ENCODE data around the gene SCOC. TPM values are rescaled to one million over a fixed set of nuclear protein-coding genes. Genes with fewer than 3 reads are reported as not detected.

The SCOC gene
- polyA plus RNA-seq, 2 of the 4 experiments (the other 2 are of a cell fraction) = 50.0 to 71.9 TPM

- ChIA-PET CTCF (interaction anchor here (0.9 to 3.8 kb wide), 3 partner anchors 8 to 257 kb away, joined by 3 to 21 read pairs (median 5); partner anchors contain the start of gene CLGN), POLR2A (no interaction called here)
- FAIRE-seq (no peak), DNase-seq (ENCODE audit: low read depth in 1 of 2, low spot score in 1 of 2) (no peak), ATAC-seq (no peak)
- Histone ChIP-seq H3K4me1 (no peaks in the 10 kb centered on the region), H3K9me3 (no peaks in the 10 kb centered on the region), H3K4me2 (no peak overlapping the region), H3K27ac (no peak overlapping the region), H3K4me3 (no peak overlapping the region)
- TF ChIP-seq PHF8 (IDR thresholded peaks at IDR 0.05; ENCODE audit: borderline replicate concordance, low read depth) = no peak
- TF ChIP-seq NPAS2 (CRISPR knock-in tag; IDR thresholded peaks at IDR 0.05; ENCODE audit: borderline replicate concordance) = no peak
- no peak for TF ChIP-seq HDAC2 (IDR thresholded peaks at IDR 0.05)
- no peak for TF ChIP-seq HOXB5 (CRISPR knock-in tag; IDR thresholded peaks at IDR 0.05)
- no peak for TF ChIP-seq POLR2A (IDR thresholded peaks at IDR 0.05; ENCODE audit: low read length)
- TF ChIP-seq CEBPB (IDR thresholded peaks at IDR 0.05) = no peak
- no peak for TF ChIP-seq HEYL (CRISPR knock-in tag; IDR thresholded peaks at IDR 0.05)
- no peak for TF ChIP-seq GATA3 (IDR thresholded peaks at IDR 0.05; ENCODE audit: borderline replicate concordance)
- TF ChIP-seq MAZ (IDR thresholded peaks at IDR 0.05; ENCODE audit: borderline replicate concordance, low read depth, low read length) = no peak
- TF ChIP-seq ZC3H11A (IDR thresholded peaks at IDR 0.05) = no peak
- no peak for TF ChIP-seq TP53 (CRISPR knock-in tag; IDR thresholded peaks at IDR 0.05)
- WGBS (ENCODE audit: missing lambda C conversion rate) = 88% methylated on average over 25 of the region's 28 CpGs
These were observed 22.1 kb upstream of the SCOC start for GRCh38 chr4:140351093-140352075.

- no peak for ATAC-seq
These were observed 19.7 kb upstream of the SCOC start for GRCh38 chr4:140353786-140354185.

GRCh38 chr4:140355288-140355687 is 18.2 kb upstream of the SCOC start:
- Histone ChIP-seq H3K4me2 (no peak overlapping the region), H3K4me1 (no peaks in the 10 kb centered on the region), H3K9me3 (no peaks in the 10 kb centered on the region), H3K4me3 (no peak overlapping the region), H3K27ac (no peak overlapping the region)
- ChIA-PET CTCF (no interaction called here), POLR2A (no interaction called here)
- DNase-seq (ENCODE audit: low read depth in 1 of 2, low spot score in 1 of 2) (no peak), FAIRE-seq (no peak), ATAC-seq (no peak)
- WGBS (ENCODE audit: missing lambda C conversion rate) = 45% methylated on average over 1 of the region's 1 CpG
- no peak for TF ChIP-seq ZFP36 (IDR thresholded peaks at IDR 0.05; ENCODE audit: borderline replicate concordance, partially characterized antibody)
- TF ChIP-seq POLR2A (IDR thresholded peaks at IDR 0.05; ENCODE audit: low read length) = no peak
- no peak for TF ChIP-seq RAD21 (conservative IDR thresholded peaks at IDR 0.05 in 1 of 2, IDR thresholded peaks at IDR 0.05 in 1 of 2)
- TF ChIP-seq MYC (IDR thresholded peaks at IDR 0.05; ENCODE audit: borderline replicate concordance, low read length) = no peak

More at GRCh38 chr4:140353786-140354185, 19.7 kb upstream of the SCOC start:
- 93% methylated on average over 6 of the region's 6 CpGs for WGBS (ENCODE audit: missing lambda C conversion rate)
- POLR2A ChIA-PET = no interaction called here
- no peaks in the 10 kb centered on the region for H3K4me1 ChIP-seq
- CTCF ChIA-PET = interaction anchor here (0.6 kb wide), 1 partner anchor 203 kb away, joined by 3 read pairs; no protein-coding TSS in a partner anchor
- FAIRE-seq (no peak), DNase-seq (ENCODE audit: low read depth in 1 of 2, low spot score in 1 of 2) (no peak)
- no peaks in the 10 kb centered on the region for H3K9me3 ChIP-seq
- TF ChIP-seq SREBF2 (IDR thresholded peaks at IDR 0.05) (no peak), E2F6 (IDR thresholded peaks at IDR 0.05; ENCODE audit: borderline replicate concordance, low read depth) (no peak), RNF2 (IDR thresholded peaks at IDR 0.05; ENCODE audit: borderline replicate concordance, low read depth) (no peak), TFCP2L1 (CRISPR knock-in tag; IDR thresholded peaks at IDR 0.05) (no peak), HOXB13 (CRISPR knock-in tag; IDR thresholded peaks at IDR 0.05; ENCODE audit: low read depth) (no peak), TP53 (CRISPR knock-in tag; IDR thresholded peaks at IDR 0.05) (no peak), CBX2 (IDR thresholded peaks at IDR 0.05; ENCODE audit: borderline replicate concordance, low read depth) (no peak)
- H3K4me2 ChIP-seq = no peak overlapping the region
- H3K27ac ChIP-seq = no peak overlapping the region
- no peak overlapping the region for H3K4me3 ChIP-seq

Data from A549 (cell line).